T1000 (cell line): ENCODE measurements around the gene BCAS1.

Source experiments
- DNase-seq: peaks from one replicate; lab custom pipeline; 2025; ENCODE audit warnings: mixed read lengths; lab: John Stamatoyannopoulos, UW

The BCAS1 gene

DNA sequence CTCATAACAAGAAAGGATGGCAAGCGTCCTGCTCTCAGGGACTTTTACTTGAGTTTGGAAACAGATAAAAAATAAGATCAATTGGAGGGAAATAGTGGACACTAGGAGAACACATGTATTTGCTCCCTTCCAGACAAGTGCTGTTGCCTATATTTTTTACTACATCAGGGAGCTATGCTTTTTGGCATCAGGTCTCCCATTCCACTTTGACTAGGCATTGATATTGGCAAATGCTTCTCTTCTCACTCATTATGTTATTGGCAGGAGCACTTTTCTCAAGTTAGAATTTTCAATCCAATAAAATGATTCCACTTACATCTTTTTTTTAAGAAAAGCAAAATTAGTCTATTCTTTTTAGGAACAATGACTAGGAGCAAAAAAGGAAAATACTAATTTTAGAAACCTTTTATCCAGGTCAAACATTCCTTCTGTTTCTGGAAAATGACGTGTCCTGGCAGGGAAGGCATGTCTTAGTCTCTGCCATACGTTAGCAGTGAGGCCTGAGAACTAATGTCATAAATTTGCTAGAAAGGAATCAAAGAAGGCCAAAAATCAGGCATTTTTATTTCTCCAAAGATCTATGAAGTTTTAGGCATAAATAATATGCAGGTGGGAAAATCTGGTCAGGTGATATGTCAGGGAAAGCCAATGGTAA, 21.4 kb downstream of the BCAS1 start:
- no peak for DNase-seq

DNA sequence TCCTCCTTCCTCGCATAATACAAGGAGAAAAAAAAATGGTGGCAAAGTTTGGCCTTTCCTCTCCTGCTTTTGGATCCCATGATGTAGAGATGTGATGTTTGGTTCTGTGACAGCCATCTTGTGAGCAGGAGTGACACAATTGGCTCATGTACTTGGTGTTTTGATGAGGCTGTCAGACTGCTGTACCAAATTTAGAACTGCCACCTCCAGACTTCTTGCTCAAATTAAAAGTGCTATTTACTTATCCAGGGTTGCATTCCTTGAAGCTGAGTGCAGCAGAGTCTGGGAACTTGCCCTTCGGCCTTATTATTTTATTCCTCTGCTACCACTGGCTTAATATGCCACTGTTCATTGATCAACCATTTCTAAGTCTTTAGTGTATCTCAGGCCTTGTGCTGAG, 21.9 kb downstream of the BCAS1 start:
- DNase-seq, result no peak

DNA sequence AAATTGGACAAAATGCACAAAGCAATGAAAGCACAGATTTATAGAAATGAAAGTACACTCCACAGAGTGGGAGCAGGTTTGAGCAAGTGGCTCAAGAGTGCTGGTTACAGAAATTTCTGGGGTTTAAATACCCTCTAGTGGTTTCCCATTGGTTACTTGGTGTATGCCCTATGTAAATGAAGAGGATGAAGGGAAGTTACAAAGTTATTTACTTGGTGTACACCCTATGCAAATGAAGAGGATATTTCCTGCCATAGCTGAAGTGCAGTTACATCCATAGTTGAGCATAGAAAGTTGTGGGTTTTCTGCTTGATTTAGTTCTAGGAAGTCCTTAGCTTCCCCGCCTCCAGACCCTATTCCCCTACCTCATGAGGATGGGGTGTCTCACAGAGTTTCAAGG, 22.7 kb downstream of the BCAS1 start:
- no peak for DNase-seq

DNA sequence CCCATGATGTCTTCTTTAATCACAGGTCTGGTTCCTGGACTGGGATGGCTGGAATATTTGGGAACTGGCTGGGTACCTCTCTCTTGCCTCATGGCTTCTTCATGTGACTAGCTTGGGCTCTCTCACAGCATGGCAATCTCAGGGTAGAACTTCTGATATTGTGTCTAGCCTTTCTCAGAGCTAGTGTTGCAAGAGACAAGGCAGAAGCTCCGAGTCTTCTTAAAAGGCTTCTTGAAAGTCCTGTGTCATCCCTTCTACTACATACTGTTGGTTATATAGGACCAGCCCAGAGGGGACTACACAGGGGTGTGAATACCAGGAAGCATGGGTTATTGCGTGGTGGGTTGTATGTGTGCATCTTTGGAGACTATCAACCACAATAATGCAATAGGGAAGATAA, 23.3 kb downstream of the BCAS1 start:
- DNase-seq, result no peak

DNA sequence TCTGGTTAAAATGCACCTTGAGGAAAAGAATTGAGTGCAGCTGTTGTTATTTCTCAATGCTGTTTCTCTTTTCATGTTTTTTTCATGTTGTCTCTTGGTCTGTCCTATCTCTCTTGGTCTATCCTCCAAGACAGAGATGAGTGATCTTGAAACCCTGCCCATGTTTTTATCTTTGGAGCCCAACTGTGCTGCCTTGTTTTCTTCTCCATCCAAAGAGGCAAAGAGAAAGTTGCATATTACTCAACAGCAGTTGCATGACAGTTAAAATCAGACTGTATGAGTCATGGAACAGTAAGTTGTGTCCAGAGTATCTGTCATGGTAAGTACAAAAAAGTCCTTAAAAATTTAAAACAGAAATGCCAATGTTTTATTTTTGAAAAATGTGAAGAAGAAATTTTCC, 26.2 kb downstream of the BCAS1 start:
- DNase-seq, result no peak

DNA sequence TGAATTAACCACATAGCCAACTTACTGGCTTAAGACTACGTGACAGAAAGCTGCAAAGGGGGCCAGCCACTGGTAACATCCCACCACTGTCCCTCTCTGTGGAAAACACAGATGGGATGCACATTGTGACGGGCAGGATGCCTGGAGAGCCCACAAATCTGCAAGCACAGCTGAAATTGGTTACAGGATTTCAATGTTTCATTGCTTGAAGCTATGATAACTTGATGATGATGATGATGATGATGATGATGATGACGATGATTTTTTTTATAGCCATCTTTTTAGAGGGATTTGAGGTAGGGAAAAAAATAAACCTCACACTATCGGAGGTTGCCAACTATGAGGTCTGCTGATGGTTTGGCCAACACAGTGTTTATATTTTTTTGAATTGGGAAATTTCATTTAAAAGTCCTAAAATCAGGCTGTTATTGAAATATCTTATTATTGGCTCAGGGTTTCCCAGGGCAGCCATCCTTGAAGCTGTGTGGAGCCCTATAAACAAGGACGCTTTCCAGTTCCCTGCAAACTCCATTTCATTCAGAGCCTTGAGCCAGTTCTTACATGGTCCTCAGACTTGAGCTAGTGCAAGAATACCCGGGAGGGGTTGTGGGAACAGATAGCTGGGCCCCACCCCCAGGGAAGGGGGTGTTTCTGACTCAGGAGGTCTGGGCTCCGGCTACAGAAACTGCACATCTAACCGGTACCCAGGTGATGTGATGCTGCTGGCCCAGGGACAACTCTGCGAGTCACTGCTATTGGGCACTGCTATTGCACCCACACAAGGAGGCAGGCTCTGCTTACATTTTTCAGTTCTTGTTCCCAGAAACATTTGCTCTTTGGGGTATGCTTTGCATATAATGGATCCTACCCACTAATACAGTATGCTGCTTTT, 27.1 kb downstream of the BCAS1 start:
- no peak for DNase-seq

DNA sequence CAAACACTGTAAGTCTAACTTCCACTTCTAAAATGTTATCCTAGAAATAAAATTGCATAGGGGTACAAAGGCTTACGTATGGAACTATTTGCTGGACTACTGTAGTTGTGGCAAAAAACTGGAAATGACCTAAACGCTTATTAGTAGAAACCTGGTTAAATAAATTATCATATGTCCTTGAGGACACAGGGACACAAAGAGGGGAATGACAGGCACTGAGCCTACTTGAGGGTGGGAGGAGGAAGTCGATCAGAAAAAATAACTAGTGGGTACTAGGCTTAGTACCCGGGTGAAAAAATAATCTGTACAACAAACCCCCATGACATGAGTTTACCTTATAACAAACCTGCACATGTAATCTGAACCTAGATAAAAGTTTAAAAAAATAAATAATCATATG, 28.4 kb downstream of the BCAS1 start:
- DNase-seq, result no peak

DNA sequence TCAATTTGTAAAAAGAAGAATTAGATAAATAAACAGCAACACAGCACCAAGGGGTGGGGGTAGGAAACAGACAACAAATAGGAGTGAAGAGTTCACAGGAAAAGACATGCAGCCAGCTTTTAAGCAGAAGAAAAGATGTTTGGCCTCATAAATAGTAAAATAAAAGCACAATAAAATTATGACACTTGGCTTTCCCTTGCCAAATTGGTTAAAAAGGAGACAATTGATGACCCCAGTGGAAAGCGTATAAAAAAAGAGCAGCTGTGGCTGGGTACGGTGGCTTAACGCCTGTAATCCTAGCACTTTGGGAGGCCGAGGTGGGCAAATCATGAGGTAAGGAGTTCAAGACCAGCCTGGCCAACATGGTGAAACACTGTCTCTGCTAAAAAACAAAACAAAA, 29.1 kb downstream of the BCAS1 start:
- no peak for DNase-seq

DNA sequence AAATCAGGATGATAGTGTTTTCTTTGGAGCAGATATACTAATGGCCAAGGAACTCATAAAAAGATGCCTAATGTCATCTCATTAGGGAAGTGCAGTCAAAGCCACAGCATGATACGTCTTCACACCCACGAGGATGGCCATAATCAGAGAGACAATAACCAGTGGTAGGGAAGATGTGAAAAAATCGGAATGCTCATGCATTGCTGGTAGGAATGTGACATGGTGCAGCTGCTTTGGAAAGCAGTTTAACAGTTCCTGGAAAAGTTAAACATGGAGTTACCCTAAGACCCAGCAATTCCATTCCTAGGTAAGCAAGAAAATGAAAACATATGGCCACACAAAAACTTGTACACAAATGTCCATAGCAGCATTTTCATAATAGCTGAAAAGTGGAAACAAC, 29.9 kb downstream of the BCAS1 start:
- no peak for DNase-seq

DNA sequence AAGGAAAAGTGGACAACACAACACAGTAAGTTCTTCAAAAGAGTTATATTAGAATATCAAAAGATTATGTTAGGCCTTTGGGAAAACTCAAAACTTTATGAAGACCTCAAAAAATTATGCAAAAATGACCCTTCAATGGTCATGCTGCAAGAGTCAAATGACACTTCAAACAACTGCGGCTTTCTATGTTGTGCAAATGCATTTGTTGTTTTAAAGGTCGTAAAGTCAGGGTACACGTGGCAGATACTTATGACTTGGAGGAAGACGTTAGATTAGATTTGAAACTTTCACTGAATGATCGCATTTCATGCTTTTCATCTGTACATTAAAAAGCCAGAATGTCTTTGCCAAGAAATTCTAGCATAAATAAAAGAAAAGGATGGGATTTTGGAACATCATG, 31.4 kb downstream of the BCAS1 start:
- DNase-seq, result no peak

DNA sequence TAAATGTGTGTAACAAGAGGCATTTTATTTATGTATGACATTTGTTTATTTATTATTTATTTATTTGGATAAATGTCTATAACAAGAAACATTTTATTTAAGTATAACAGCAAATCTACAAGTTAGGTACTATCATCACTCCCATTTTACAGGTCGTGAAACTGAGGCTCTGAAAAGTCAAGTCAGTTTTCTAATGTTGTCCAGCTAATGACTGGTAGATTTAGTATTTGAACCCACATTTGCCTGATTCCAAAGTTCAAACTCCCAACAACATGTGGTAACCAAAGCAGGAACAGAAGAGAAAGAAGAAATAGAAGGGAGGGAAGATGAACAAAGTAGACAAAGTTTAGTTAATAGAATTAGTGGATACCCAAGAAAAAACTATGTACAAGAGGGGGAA, 32.9 kb downstream of the BCAS1 start:
- no peak for DNase-seq

DNA sequence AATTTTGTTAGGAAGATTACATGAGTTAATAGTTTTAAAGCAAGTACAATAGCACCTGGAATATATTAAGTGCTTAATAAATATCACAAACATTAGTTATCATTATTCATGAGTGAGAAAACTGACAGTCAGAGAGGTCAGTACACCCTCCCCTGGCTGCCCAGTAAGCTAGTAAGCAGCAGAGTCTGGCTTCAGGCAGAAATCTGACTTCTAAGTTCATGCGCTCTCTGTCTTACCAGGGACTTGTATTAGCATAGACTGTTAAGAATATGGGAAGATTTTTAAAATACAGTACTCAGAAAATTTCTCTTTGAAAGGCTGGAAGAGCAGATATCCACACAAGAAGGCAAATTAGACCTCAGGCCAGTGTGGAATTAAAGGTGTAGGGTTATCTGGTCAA, 40.8 kb downstream of the BCAS1 start:
- DNase-seq, result no peak

DNA sequence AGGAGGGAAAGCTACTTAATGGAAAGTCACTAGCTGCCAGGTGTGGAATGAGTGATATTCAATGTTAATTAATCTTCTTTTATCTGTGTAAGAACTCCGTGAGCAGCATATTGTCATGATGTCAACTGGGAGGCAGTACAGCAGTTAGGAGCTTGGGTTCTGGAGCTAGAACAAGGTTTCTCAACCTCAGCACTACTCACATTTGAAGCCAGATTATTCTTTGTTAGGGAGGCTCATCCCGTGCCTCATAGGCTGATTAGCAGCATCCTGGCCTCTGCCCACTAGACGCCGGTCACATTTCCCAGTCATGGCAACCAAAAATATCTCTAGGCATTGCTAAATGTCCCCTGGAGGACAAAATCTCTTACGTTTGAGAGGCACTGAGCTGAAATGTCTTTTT, 41.2 kb downstream of the BCAS1 start:
- no peak for DNase-seq

DNA sequence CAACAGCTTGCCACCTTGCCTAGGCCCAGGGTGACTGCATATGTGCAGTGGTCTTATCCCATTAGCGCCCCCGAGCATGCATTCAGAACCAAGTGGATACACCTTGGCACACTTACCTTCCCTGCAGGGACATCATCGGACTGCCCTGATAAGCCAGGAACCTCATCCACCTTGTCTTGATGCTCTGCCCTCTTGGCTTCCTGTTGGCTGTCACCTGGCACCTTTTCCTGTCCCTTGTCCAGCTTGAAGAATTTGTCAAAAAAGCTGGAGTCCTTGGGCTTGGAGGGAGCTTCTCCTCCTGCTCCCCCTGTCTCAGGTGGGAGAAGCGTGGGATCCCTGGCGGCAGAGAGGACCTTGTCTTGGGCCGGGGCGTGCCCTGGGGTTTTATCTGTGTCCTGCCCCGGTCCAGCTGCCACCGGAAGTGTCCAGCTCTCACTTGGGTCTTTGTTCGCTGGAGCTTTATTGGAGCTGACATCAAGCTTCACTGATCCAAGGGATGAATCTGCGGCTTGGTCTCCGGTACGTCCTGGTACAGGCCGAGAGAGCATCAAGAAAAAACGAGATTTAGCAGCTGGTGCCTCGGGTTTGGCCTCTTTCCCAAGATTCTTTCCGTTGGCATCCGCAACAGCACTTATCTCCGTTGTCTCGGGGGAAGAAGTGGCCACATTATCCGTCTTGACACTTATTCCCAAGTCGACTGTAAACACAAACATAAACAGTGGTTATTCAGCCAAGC, 42.0 kb downstream of the BCAS1 start:
- DNase-seq, result no peak

DNA sequence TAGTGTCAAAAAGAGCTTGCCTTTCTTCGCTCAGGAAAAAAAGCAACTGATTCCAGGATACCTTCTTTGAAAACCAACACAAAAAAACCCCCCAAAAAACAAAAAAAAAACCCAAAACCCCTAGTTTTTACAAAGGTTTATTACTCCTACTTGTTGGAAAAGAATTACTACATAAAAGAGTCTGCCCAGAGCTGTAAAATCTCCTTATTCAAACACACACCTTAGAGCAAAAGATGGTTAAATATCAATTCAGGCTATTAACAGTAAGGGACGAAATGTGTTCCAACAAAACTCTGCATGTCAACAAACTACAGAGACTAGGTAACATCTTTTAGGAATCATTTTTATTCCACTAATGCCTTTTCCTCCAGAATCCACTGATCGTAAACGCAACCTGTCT, 42.7 kb downstream of the BCAS1 start:
- no peak for DNase-seq

DNA sequence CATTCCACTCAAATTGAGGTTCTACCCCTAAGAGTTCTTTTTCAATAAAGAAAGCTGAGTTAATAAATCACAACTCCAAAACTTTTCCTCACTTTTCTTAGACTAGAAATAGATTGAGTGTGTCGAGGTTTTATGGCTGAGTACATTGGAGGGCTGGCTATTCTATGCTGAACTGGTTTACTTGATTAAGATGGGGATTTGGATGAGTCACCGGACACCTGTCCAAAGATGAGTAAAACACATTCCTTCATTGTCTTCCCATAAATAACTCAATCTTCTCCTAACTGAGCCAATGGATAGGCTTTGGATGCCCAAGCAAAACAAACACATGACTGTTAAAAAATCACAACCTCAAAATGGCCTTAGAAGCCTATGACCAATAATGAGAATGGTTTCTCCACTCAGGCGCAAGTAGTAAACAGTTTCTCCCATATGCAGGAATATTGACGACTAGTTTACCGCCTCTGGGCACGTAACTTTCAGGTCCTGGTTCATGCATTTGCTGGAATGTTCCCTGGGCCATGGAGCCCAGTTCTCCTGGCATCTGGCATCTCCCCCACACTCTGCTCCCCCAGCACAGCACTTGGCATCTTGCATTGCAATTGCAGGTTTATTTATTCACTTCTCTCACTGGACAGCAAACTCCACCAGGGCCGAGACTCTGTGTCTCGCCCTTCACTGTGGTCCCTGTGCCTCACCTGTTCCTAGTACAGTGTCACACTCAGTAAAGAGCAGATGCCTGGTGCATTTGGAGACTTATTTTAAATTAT, 43.9 kb downstream of the BCAS1 start:
- no peak for DNase-seq

DNA sequence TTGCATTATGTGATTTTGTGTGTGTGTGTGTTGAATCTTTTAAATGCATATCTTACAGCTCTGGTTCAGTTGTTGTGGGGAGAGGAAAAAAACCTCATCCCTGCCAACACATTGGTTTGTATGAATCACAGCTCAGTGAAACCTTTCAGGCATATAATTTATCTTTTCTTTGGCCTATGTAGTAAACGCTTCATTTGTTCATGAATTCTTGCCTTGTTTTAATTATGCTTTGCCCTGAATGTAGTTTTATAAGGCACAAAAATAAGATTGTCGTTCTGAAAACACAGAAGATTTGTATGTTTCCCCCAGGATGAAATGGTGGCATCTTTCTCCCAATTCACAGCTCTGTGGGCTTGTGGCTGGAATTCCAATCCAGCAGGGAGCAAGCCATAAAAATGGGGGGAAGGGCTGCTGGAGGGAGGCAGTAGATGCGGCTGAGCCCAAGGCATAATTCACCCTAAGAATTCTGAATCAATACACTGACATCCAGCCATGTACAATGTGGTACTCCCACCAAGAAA, 45.1 kb downstream of the BCAS1 start:
- DNase-seq, result no peak

DNA sequence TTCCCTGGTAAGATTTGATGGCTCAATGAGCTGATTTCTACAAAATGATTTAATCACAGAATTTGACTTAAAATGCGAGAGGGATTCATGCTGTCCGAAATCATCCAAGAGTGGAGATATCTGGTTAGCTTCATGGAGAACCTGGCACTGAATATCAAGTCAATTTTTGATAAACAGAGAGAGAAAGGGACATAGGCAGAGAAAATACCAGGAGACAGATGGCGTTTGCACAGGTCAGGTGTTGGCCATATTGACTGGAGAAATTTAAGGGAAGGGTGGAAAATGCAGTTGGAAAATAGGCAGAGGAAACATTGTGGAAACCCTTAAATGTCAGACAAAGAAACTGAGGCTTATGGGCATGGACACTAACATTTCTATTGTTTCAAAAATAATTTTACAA, 47.0 kb downstream of the BCAS1 start:
- no peak for DNase-seq

DNA sequence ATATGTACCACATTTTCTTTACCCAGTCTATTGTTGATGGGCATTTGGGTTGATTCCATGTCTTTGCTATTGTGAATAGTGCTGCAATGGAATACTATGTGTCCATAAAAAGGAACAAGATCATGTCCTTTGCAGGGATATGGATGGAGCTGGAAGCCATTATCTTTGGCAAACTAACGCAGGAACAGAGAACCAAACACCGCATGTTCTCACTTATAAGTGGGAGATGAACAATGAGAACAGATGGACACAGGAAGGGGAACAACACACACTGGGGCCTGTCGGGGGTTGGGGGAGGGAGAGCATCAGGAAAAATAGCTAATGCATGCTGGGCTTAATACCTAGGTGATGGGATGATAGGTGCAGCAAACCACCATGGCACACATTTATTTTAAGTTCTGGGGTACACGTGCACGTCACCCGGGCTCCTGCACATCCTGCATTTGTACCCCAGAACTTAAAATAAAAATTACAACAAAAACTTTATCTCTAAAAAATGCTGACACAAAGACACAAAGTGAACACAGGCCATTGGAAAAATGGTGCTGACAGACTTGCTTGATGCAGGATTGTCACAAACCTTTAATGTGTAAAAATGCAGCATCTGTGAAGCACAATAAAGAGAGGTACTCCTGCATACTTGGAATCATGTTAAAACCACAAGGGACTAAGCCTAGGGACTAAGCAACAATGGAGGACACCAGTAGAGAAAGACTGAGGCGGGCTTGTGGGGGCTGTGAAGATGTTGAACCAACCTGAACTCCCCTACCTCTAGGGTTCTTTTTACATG, 48.8 kb downstream of the BCAS1 start:
- no peak for DNase-seq

DNA sequence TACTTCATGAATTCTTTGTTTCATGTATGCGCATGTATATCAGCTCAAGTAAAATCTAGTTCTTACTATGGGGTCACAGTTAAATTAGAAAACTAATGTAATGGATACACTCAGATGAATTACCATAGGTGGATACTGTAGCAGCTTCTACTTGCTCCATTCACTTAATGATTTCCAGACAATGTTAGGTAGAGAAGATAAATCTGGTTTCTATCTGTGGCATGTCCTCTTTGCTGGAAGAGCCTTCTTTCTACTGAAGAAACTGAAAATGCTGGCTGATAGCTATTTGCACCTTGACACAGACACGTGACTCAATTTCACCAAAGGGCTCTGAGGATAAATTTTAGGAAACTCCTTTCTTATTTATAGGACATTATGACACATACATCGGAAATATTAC, 49.5 kb downstream of the BCAS1 start:
- no peak for DNase-seq

DNA sequence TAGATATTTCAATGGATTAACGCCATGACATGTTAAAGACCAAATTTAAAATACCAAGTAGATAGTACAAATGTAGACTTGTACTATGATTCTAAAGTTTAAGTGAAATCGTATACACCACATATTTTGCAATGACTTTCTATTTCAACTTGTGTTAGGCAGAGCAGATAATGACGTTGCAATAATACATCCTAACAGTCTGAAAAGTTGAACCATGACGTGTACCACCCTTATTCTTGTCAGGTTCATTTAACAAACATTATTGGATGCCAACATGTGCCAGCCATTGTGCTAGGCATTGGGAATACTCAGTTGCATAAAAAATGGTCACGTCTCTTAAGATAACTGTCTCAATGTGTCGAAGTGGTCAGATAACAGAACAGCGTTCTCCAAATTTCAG, 50.0 kb downstream of the BCAS1 start:
- DNase-seq, result no peak
